ENCODE measurements around the gene DLX4.
A peak's percentile ranks its signal among the peaks of the same experiment; 100 is the strongest.

DLX4 gene

DNA sequence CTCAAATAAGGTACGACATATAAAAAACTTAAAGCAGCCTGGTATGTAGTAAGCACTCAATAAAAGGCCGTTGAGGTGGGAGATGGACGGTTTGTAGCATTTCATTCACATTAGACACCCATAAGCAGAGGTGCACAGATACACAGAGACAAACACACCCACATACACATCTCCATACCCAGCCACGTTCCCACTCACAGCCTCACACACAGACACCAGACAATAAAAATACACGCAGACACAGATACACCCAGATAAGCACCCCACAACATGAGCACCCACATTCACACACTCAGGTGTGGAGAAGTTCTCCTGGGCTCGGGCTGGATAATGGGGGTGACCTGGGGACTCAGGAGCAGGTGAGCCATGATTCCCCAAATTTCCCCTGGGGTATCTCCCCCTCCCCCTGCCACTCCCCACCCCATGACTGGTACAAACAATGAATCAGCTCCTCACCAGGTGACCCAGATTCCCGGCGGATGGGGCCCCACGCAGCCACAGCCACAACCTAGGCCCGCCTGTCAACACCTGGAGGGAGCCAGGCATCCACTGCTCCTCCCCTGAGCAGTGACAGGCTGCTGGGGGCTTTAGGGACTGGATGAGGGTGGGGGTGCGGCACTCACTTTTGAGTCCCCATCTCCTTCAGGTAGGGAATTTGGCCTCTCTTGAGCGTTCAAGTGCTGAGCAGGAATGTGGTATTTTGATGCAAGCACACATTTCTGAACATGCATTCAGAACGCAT lies 23.4 kb downstream of the DLX4 start:
- no peak overlapping the region for H3K4me3 ChIP-seq (ENCODE audit: low read depth, low read length)
- no peak for TF ChIP-seq CTCF (IDR thresholded peaks at IDR 0.05; ENCODE audit: borderline replicate concordance, insufficient read depth, low read depth, low read length)

- H3K4me3 ChIP-seq (ENCODE audit: low read depth, low read length): no peak overlapping the region
- TF ChIP-seq CTCF (IDR thresholded peaks at IDR 0.05; ENCODE audit: borderline replicate concordance, insufficient read depth, low read depth, low read length): no peak
These were observed 24.0 kb downstream of the DLX4 start for GRCh38 chr17:49992933-49993422.

- peak overlapping the region; percentile 3 for H3K4me3 ChIP-seq (ENCODE audit: low read depth, low read length)
- no peak for TF ChIP-seq CTCF (IDR thresholded peaks at IDR 0.05; ENCODE audit: borderline replicate concordance, insufficient read depth, low read depth, low read length)
These were observed 24.6 kb downstream of the DLX4 start for GRCh38 chr17:49993423-49994060.

DNA sequence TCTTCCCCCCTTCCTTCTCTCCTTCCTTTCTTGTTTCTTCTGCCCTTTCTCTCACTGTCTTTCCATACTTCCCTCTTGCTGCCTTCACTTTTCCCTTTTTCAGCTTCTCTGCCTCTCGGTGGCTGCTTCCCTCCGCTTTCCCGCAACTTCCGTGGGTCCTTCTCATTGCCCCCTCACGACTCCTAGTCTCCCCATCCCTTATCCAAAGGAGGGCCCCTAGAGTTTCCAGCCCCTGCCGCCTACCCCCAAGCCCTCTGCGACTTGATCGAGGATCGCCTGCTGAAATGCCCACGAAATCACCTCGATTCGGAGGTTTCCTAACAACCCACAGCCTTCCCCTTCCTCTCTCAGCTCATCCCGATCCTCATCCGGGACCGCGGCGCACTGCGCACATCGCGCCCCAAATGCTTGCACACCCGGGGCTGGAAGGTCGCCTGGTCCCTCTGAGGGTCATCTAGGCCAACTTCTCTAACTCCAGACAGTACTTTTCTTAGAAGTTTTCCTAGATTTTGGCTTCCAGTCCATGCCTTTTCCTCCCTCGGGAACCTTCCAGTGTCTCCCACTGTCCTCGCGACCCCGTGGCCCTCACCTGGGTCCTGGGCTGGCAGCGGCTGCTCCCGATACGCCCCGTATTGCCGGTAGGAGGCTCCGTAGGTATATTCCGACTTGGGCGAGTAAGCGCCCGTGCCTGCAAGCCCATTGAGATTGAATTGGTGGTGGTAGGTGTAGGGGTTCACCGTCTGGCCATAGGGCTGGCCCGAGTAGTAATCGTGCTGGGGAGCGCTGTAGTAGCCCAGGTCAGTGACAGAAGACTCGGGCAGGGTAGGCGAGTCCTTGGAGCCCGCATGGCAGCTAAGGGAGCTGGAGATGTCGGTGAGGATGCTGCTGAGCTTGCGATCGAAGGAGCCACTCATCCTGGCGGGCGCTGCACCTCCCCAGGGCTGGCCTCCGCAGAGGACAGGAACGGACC lies 25.4 kb downstream of the DLX4 start:
- TF ChIP-seq CTCF (IDR thresholded peaks at IDR 0.05; ENCODE audit: borderline replicate concordance, insufficient read depth, low read depth, low read length): no peak
- H3K4me3 ChIP-seq (ENCODE audit: low read depth, low read length): no peak overlapping the region

- no peak for TF ChIP-seq CTCF (IDR thresholded peaks at IDR 0.05; ENCODE audit: borderline replicate concordance, insufficient read depth, low read depth, low read length)
- no peak within 1 kb of the TSS for H3K4me3 ChIP-seq (ENCODE audit: low read depth, low read length)
These were observed 26.2 kb downstream of the DLX4 start, which contains the start of gene DLX3 for GRCh38 chr17:49995055-49995738. Gene DLX3 (minus strand): TSS chr17:49995224. CDS start chr17:49994998, 226 bp downstream.

GRCh38 chr17:49996121-49996494 lies 27.1 kb downstream of the DLX4 start:
- no peak for TF ChIP-seq CTCF (IDR thresholded peaks at IDR 0.05; ENCODE audit: borderline replicate concordance, insufficient read depth, low read depth, low read length)
- no peak overlapping the region for H3K4me3 ChIP-seq (ENCODE audit: low read depth, low read length)

Measured in GM12875 (cell line).